ENCODE results near the gene CLCN6. TPM values are rescaled to one million over a fixed set of nuclear protein-coding genes. Genes with fewer than 3 reads are reported as not detected.

The CLCN6 gene
- total and polyA plus RNA-seq, 2 of the 8 experiments (the other 6 are each of a cell fraction or from before 2014, with no cell fraction given), result 15.7 to 26.0 TPM

- 80% methylated on average over 6 of the region's 6 CpGs; no CpG with 5 or more reads in 1 of the 2 experiments for WGBS, 2 experiments (ENCODE audit: extremely low coverage in 1 of 2, insufficient coverage in 1 of 2, insufficient read length in 1 of 2, insufficient replicate concordance in 2 of 2, low coverage in 1 of 2, low lambda C conversion rate in 2 of 2, missing lambda C conversion rate in 1 of 2)
- no peak for TF ChIP-seq SIX5 (IDR thresholded peaks at IDR 0.05; ENCODE audit: low read depth, low read length)
- no peak for TF ChIP-seq ASH2L (IDR thresholded peaks at IDR 0.05; ENCODE audit: low read length)
- no peak for TF ChIP-seq RXRA (IDR thresholded peaks at IDR 0.05; ENCODE audit: insufficient read depth, low read depth, low read length)
- no peak for TF ChIP-seq BCL11A (IDR thresholded peaks at IDR 0.05; ENCODE audit: low read depth in 2 of 2, low read length in 2 of 2)
- no peak for TF ChIP-seq RFX5 (IDR thresholded peaks at IDR 0.05; ENCODE audit: borderline replicate concordance, low read depth, low read length)
- no peak for TF ChIP-seq SAP30 (IDR thresholded peaks at IDR 0.05; ENCODE audit: insufficient read depth, insufficient replicate concordance, low read length)
- no peak for TF ChIP-seq KDM5A (IDR thresholded peaks at IDR 0.05; ENCODE audit: low read length)
- TF ChIP-seq TBP (IDR thresholded peaks at IDR 0.05; ENCODE audit: low read depth, low read length), result no peak
- no peak for TF ChIP-seq TCF12 (IDR thresholded peaks at IDR 0.05; ENCODE audit: low read depth, low read length)
- TF ChIP-seq TEAD4 (IDR thresholded peaks at IDR 0.05; ENCODE audit: low read depth, low read length), result no peak
- no peak for TF ChIP-seq CBX5 (IDR thresholded peaks at IDR 0.05; ENCODE audit: low read depth, low read length)
- no peak for TF ChIP-seq HDAC2 (IDR thresholded peaks at IDR 0.05; ENCODE audit: borderline replicate concordance in 1 of 2, low read depth in 2 of 2, low read length in 2 of 2)
- no peak for TF ChIP-seq SUZ12 (IDR thresholded peaks at IDR 0.05; ENCODE audit: low read length)
- no peak for TF ChIP-seq POU5F1 (IDR thresholded peaks at IDR 0.05; ENCODE audit: low read depth, low read length)
- TF ChIP-seq GABPA (IDR thresholded peaks at IDR 0.05; ENCODE audit: borderline replicate concordance, insufficient read depth, low read length), result no peak
These were observed 79.9 kb downstream of the CLCN6 start for GRCh38 chr1:11885916-11886315.

More at GRCh38 chr1:11885916-11886315, 79.9 kb downstream of the CLCN6 start:
- H3K56ac ChIP-seq (replicated peaks; ENCODE audit: insufficient read length, low read depth, low read length), result no peak overlapping the region
- no peak overlapping the region for H2BK120ac ChIP-seq (replicated peaks; ENCODE audit: low read depth, low read length)
- H2BK5ac ChIP-seq (ENCODE audit: low read depth, low read length), result peak overlapping the region; percentile 35
- H3K4ac ChIP-seq (replicated peaks; ENCODE audit: insufficient read length, low read depth, low read length), result peak overlapping the region; percentile 11
- peaks cover 0 to 10% (median 8%) of the 10 kb centered on the region in 4 experiments; a peak in 6 of 7 replicates for H3K4me1 ChIP-seq (replicated peaks in 1 of 4; ENCODE audit: control insufficient read depth in 3 of 4, insufficient read depth in 4 of 4, low read length in 3 of 4)
- H3K36me3 ChIP-seq (ENCODE audit: control insufficient read depth in 2 of 4, insufficient read depth in 4 of 4, low read length in 3 of 4), result no peaks in the 10 kb centered on the region
- peaks cover 0 to 2% of the 10 kb centered on the region in 2 experiments; a peak in 2 of 4 replicates for H3K9me3 ChIP-seq (ENCODE audit: insufficient read depth in 2 of 2, low read depth in 1 of 2, low read length in 1 of 2)
- H3K14ac ChIP-seq (ENCODE audit: insufficient read length), result no peak overlapping the region
- H3K4me3 ChIP-seq (ENCODE audit: extremely low read depth in 1 of 4, insufficient read depth in 2 of 4, low read depth in 3 of 4, low read length in 4 of 4), result no peak overlapping the region
- H3K79me1 ChIP-seq (ENCODE audit: low read depth, low read length), result no peaks in the 10 kb centered on the region
- H4K5ac ChIP-seq (ENCODE audit: insufficient read length, low read depth, low read length), result no peak overlapping the region
- POLR2A ChIA-PET (ENCODE audit: partially characterized antibody), result interaction anchor here (0.7 to 5.4 kb wide), 2 partner anchors 22 to 27 kb away, joined by 3 to 46 read pairs; no protein-coding TSS in a partner anchor
- H3K27ac ChIP-seq (ENCODE audit: low read depth, low read length), result no peak overlapping the region
- no peak overlapping the region for H3K18ac ChIP-seq (ENCODE audit: extremely low read depth, low read length)
- no peak overlapping the region for H2AFZ ChIP-seq (ENCODE audit: low read length)
- H2BK20ac ChIP-seq (ENCODE audit: low read length), result no peak overlapping the region
- no peak overlapping the region for H2AK5ac ChIP-seq (ENCODE audit: low read depth, low read length)
- H3K23me2 ChIP-seq (ENCODE audit: low read depth, low read length), result no peaks in the 10 kb centered on the region
- H4K8ac ChIP-seq (ENCODE audit: extremely low read depth, insufficient read depth, low read length), result no peak overlapping the region
- no peaks in the 10 kb centered on the region for H3K27me3 ChIP-seq (replicated peaks in 1 of 4; ENCODE audit: control insufficient read depth in 3 of 4, extremely low read depth in 1 of 4, insufficient read depth in 3 of 4, low read length in 3 of 4)
- no peak overlapping the region for H4K91ac ChIP-seq (replicated peaks; ENCODE audit: insufficient read length, low read length)
- H2BK15ac ChIP-seq (ENCODE audit: low read length), result no peak overlapping the region
- CTCF ChIA-PET (ENCODE audit: partially characterized antibody), result interaction anchor here (0.6 to 4.9 kb wide), 10 partner anchors 8 to 998 kb away, joined by 3 to 27 read pairs (median 8); no protein-coding TSS in a partner anchor
- no peaks in the 10 kb centered on the region for H3K79me2 ChIP-seq (ENCODE audit: control insufficient read depth in 1 of 2, insufficient read depth in 2 of 2, low read length in 2 of 2)
- no peak overlapping the region for H2BK12ac ChIP-seq (ENCODE audit: low read depth, low read length)
- DNase-seq (ENCODE audit: low read depth in 1 of 2, low spot score in 2 of 2) (no peak), FAIRE-seq (no peak)
- no peak overlapping the region for H3K23ac ChIP-seq (ENCODE audit: insufficient read length)
- no peaks in the 10 kb centered on the region for H4K20me1 ChIP-seq (replicated peaks in 1 of 2; ENCODE audit: control insufficient read depth in 1 of 2, insufficient read depth in 2 of 2, low read length in 2 of 2)
- H3K4me2 ChIP-seq (ENCODE audit: insufficient read depth in 1 of 2, low read depth in 2 of 2, low read length in 2 of 2), result no peak overlapping the region
- H3K9ac ChIP-seq (replicated peaks in 1 of 4; ENCODE audit: extremely low read depth in 1 of 4, low read depth in 3 of 4, low read length in 3 of 4), result no peak overlapping the region
